HG03469 (cell line): ENCODE data around the gene ACP5.
"Not testable (repeated sequence)": the region's sequence is repeated elsewhere in the genome, so short reads cannot be mapped to it uniquely, and the experiment has no call there.

Source experiments
- ATAC-seq: cut with Tn5 transposase; IDR thresholded peaks from one replicate; pipeline ENCODE4 v1.9.1; 2021; ENCODE audit warnings: mild to moderate bottlenecking, moderate library complexity, moderate number of reproducible peaks; ENCODE audit not compliant: unreplicated experiment

The ACP5 gene

DNA sequence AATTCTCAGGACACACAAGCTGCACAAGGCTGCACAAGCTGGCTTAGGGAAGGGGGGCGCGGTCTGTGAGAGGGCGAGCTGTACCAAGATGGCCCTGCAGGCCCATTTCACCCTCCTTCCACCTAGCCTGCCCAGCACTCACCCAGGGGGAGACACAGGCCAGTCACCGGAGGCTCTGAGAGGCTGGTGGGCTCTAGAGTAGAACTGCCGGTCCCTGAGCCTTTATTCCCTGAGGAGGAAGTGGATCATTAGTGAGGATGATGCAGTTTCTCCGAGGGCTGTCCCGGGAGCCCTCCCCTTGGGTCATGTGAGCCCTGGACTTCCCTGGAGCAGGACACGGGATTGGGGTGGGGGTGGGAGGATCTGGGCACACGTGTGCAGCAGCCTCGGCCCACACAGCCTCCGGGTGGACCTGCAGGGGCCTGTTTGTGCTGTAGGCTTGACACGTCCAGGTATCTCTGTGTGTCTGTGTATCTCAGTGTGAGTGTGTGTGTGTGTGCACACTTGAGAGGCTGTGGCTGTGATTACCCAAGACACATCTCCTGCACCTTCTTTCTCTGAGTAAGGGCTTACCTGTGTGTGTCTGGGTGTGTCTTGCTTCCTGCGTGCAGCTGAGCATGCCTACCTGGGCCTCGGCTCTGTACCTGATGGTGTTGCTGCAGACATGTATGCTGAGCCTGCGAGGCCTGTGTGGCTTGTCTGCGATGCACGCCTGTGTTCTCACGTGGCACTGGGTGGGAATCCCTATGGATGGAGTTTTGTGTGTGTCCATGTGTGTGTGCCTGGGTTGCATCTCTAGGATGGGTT lies at the start of gene ACP5:
TSS of gene ACP5 (minus strand) at position 195 of the 807 bp plus-strand sequence. CDS start 328 bp downstream, outside the sequence.
- ATAC-seq: no peak

DNA sequence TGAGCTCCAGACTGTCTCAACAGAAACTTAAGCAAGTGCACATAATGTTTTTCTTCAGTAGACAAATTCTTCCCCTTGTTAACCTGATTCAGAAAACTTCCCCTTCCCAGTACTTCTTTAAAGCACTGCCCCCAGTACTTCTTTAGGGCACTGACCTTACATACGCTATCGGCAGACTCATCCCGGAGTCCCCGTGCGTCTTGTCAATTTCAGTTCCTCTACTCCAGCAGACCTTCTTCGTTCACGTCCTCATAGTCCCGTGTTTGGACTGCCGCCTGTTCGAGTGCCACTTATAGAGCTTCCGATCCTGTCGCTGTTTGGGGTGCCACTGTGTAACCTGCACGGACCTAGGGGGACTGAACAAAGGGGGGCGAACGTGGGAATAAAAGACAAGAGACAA lies 48.8 kb upstream of the ACP5 start:
- ATAC-seq: no peak

DNA sequence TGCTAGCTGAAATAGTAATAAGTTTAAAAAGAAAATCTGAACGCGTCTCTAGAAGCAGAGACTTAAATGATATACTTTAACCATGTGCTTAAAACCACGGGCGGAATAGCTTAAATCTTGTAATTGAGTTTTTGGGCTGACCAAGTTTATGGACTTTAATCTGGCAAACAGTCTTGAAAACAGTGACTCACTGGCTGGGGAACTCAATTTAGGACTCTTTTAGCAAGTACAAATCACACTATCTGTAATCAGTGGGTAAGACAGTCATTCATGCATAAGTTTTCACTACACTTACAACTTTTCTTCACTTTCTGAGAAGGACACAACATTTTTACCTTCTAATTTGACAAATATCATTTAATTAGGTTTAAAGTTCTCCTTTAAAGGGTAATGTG lies 46.6 kb upstream of the ACP5 start:
- ATAC-seq: no peak

DNA sequence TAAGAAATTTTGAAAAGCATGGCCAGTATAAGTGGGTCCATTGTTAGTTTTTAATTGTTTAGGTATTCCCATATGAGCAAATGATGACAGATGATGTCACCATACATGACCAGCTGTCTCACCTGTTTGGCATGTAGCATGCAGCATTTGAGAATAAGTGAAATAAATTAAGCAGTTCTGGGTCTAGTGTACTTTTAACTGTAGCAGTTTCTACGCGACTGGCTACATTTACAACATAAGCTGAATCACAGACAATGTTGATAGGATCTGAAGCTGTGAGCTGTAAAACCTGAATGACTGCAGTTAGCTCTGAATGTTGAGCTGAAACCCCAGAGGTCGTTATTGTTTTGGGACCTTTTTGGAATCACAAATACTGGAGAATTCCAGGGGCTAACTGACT lies 45.0 kb upstream of the ACP5 start:
- ATAC-seq: not testable (repeated sequence)

DNA sequence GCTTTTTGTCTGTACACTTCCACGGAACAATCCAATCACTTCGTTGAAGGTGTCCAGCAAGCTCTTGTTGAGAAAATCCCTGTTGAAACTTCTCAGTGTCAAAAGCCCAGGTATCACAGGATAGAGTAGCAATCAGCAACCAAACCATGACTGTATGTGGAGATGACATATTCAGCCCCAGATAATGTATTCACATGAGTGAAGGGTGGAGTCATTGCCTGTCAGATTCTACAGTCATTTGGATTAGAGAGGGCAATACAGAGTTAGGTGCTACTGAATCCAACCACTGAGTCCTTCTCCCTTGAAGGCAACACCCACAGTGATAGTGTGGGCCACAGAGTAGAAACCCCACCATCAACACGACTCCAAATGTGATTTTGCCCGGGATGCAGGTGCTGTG lies 43.1 kb upstream of the ACP5 start:
- no peak for ATAC-seq

DNA sequence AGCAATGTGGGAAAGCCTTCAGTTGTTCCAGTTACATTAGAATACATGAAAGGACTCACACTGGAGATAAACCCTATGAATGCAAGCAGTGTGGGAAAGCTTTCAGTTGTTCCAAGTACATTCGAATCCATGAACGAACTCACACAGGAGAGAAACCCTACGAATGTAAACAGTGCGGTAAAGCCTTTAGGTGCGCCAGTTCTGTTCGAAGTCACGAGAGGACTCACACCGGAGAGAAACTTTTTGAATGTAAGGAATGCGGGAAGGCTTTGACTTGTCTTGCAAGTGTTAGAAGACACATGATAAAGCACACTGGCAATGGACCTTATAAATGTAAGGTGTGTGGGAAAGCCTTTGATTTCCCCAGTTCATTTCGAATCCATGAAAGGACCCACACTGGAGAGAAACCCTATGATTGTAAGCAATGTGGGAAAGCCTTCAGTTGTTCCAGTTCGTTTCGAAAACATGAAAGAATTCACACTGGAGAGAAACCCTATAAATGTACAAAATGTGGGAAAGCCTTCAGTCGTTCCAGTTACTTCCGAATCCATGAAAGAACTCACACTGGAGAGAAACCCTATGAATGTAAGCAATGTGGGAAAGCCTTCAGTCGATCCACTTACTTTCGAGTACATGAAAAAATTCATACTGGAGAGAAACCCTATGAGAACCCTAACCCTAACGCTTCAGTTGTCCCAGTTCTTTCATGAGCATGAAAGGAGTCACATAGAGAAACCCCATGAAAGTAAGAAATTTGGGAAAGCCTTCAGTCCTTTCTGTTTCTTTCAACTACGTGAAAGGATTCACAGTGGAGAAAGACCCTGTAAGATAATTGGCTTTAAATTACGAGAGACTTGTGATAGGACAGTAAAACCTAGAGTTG lies 40.0 kb upstream of the ACP5 start:
- no peak for ATAC-seq

DNA sequence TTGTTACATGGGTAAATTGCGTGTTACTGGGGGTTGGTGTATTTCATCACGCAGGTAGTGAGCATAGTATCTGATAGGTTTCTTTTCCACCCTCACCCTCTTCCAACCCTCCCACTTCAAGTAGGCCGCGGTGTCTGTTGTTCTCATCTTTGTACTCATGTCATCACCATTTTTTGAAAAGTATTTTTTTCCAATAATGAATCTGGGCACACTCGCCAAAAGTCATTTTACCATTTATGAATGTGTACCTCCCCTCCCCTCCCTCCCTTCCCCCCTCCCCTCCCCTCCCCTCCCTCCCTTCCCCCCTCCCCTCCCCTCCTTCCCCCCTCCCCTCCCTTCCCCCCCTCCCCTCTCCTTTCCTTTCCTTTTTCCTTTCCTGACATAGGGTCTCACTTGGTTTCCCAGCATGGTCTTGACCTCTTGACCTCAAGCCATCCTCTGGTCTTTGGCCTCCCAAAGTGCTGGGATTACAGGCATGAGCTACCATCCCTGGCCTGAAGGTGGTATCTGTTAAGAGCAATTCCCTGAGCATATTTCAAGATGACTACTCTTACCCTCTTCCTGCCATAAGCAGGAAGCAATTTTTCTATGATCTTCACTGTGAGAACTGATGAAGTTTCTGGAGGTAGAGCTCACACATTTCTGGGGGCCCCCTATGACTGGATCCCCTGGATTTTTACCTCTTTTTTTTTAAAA lies 35.5 kb upstream of the ACP5 start:
- no peak for ATAC-seq

DNA sequence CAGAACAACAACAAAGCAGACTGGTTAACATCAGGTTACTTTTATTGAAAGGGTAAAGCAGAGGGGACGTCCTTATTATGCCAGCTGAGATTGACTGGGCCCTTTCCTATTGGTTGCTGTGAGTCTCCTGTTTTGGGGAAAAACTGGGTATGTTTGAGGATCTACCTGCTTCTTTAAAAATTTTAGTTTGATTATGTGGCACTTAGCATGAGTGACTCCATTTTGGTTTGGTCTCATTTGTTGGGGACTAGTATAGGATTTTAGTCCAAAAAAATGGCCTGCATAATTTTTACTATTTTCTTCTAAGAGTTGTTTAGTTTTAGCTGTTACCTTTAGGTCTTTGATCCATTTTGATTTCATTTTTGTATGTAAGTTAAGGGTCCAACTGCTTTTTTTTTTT lies 34.3 kb upstream of the ACP5 start:
- ATAC-seq: no peak

DNA sequence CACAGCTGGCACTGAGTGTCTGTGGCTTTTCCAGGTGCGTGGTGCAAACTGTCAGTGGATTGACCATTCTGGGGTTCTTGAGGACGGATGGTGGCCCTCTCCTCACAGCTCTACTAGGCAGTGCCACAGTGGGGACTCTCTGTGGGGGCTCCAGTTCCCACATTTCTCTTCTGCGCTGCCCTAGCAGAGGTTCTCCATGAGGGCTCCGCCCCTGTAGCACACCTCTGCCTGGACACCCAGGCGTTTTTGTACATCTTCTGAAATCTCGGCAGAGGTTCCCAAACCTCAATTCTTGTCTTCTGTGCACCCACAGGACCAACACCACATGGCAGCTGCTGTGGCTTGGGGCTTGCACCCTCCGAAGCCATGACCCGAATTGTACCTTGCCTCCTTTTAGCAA lies 29.0 kb upstream of the ACP5 start:
- no peak for ATAC-seq

DNA sequence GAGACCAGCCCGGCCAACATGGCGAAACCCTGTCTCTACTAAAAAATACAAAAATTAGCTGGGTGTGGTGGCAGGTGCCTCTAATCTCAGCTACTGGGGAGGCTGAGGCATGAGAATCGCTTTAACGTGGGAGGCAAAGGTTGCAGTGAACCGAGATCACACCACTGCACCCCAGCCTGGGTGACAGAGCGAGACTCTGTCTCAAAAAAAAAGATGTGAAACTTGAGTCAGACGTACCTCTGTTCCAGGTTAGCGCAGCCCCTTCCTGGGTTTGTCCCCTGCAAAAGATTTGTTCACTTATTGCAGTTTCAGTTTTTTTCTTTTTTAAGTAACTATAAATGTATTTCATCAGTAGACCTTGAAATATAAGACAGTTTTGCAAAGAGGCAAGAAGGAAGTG lies 22.3 kb upstream of the ACP5 start:
- not testable (repeated sequence) for ATAC-seq

DNA sequence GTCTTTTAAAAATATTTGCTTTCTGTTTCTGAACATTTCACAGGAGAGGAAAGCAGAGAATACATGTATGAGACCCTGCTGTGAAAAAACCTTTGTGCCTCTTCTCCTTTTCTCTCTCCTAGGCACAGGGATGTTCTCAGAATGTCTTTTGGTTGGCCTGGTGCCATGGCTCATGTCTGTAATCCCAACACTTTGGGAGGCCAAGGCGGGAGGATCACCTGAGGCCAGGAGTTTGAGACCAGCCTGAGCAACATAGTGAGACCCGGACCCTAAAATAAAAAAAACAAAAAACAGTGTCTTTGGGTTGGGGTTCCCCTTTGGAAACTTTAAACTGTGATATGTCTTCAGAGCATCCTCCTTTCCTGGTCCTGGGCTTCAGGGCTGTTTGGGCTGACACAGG lies 21.3 kb upstream of the ACP5 start:
- no peak for ATAC-seq

DNA sequence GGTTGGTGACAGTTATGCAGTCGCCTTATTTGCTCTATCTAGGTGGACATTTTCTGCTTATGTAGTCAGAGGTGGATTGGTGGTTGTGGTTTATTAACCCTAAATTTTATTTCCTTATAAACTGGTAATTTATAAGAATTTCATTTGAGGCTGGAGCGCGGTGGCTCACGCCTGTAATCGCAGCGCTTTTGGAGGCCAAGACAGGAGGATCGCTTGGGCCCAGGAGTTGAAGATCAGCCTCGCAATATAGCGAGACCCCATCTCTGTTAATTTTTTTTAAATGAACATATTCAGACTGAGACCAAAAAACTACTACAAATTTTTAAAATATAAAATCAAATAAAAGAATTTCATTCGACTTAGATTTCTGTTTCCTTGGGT lies 20.6 kb upstream of the ACP5 start:
- ATAC-seq: no peak

DNA sequence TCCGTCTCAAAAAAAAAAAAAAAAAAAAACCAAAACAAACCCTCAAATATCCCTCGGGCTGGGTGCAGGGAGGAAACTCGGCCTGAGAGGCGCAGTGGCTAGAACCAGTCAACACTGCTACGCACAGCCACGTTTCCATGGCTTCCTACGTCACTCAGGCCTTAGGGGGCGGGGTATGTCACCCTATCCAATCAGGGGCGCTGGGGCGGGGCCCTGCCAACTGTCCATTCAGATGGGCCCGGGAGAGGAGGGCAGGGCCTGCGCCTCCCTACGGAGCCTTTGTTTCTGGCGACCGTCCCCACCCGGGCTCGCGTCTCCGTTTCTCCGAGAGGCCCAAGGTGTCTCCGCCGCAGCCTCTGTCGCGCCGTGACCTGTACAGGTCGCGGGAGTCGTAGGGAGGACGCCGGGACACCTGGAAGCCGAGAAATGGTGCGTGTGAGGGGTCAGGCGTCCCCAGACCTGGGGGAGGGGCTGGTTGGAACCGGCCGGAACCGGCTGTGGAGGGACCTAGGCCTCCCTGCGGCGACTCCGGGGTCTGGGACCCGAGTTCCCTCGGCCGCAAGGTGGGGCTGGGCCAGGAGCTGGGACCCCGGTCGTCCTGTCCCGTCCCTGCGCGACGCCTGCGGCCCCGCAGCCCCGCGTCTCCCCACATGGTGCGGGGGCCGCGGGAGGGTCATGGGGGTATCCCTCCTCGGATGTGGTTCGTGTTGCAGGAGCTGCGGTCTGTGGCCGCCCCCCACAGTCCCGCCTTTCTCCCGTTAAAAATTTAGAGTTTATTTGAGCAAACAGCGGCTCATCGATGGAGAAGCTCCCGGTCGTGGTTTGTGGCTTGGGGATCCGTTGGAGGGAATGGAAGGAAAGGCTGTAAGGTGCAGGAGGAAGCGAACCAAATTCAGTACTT lies 20.0 kb upstream of the ACP5 start, which contains the start of gene ZNF627:
TSS of gene ZNF627 (plus strand) at position 282 of the 901 bp plus-strand sequence. CDS start at position 427, 145 bp downstream.
- ATAC-seq: peak; percentile 92

DNA sequence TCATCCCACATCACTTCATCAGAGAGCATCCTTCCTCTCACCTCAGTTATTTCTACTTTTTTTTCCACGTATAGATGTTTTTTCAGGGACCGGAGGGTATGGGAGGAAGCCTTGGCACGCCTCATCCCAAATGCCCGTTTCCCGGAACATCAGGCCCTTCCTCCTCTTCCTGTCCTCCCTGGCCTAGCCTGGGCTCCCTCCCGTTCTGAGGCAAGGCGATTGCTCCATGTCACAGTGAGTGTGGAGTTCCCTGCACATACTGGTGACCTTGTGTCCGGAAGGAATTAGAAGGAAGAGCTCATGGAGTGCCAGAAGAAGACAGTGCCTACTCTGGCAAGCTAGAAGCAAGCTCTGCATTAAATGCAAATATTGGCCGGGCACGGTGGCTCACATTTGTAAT lies 18.7 kb upstream of the ACP5 start:
- ATAC-seq: no peak

DNA sequence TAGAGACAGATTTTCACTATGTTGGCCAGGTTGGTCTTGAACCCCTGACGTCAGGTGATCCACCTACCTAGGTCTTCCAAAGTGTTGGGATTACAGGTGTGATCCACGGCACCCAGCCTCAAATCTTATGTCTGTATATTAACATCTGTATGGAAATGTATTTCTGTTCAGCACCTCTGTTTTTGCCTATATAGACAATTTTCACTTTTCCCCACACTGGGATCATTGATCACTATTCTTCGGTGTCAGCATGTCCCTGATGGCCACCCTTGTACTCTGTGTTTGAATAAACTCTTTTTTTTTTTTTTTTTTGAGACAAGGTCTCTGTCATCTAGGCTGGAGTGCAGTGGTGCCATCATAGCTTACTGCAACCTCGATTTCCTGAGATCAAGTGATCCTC lies 16.6 kb upstream of the ACP5 start:
- no peak for ATAC-seq

DNA sequence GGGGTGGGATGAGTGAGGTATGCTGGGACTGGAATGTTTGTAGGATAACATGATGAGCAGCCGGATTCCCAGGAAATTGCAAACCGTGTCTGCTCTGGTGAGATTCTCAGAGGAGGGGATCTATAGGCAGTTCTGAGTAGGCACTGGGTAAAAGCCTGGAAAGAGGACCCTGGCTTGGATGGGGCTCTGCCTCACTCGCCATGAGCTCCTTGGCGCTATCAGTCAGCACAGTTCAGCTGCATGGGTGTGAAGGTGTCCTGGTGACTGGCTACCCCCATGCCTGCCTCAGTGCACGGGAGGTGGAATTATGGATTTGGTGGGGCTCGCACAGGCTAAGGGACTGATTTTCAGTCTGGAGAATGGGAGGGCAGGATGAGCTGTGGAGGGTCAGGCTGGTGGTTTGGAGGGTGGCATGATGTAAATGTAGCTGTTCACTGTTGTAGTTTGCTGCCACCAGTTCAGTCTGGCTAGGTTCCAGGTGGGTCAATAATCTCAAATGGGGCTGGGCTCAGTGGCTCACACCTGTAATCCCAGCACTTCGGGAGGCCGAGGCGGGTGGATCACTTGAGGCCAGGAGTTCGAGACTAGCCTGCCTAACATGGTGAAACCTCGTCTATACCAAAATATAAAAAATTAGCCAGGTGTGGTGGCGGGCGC lies 10.7 kb upstream of the ACP5 start:
- ATAC-seq: no peak

DNA sequence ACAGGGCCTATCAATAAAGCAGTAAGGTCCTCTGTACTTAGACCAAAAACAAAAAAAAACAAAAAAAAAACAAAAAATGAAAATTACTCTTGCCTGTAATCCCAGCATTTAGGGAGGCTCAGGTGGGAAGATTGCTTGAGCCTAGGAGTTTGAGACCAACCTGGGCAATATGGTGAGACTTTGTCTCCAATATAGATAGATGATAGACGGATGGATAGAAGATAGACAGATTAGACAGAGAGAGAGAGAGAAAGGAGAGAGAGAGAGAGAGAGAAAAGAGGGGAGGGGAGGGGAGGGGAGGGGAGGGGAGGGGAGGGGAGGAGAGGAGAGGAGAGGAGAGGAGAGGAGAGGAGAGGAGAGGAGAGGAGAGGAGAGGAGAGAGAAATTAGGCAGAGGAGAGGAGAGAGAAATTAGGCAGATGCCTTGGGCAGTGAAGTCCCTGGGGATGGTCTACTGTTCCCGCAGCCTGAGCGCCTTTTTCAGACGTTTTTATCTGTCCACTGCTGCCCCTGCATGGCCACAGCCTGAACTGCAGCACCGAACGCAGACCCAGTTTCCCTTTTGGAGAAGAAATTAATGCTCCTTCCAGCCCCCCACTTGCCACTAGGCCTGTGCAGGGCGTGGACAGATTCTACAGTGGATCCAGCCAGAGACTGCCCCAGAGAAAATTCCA lies 10.0 kb upstream of the ACP5 start:
- ATAC-seq: no peak

DNA sequence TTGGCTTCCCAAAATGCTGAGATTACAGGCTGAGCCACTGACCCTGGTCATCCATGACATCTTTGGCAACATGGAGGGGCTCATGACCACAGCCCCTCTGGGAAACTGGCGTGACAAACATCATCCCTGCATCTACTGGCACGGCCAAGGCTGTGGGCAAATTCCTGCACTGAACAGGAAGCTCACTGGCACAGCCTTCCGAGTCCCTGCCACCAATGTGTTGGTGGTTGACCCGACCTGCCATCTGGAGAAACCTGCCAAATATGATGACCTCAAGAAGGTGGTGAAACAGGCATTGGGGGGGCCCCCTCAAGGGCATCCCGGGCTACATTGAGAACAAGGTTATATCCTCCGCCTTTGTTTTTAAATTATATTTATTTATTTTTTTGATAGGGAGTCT lies 8.9 kb upstream of the ACP5 start:
- no peak for ATAC-seq

DNA sequence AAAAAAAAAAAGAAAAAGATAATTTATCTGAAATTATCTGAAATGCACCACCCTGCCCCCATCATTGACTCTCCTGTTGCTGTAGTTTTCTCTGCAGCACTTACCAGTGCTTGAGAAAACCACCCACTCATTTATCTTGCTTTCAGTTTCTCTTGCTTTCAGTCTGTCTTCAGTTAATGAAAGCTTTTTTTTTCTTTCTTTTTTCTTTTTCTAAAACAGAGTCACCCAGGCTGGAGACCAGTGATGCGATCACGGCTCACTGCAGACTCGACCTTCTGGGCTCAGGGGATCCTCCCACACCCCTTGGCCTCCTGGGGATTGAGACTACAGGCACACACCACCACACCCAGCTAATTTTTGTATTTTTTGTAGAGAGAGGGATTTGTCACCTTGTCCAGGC lies 4.3 kb upstream of the ACP5 start:
- peak; percentile 54 for ATAC-seq
